ENCODE data around the gene NR0B2.

DNA sequence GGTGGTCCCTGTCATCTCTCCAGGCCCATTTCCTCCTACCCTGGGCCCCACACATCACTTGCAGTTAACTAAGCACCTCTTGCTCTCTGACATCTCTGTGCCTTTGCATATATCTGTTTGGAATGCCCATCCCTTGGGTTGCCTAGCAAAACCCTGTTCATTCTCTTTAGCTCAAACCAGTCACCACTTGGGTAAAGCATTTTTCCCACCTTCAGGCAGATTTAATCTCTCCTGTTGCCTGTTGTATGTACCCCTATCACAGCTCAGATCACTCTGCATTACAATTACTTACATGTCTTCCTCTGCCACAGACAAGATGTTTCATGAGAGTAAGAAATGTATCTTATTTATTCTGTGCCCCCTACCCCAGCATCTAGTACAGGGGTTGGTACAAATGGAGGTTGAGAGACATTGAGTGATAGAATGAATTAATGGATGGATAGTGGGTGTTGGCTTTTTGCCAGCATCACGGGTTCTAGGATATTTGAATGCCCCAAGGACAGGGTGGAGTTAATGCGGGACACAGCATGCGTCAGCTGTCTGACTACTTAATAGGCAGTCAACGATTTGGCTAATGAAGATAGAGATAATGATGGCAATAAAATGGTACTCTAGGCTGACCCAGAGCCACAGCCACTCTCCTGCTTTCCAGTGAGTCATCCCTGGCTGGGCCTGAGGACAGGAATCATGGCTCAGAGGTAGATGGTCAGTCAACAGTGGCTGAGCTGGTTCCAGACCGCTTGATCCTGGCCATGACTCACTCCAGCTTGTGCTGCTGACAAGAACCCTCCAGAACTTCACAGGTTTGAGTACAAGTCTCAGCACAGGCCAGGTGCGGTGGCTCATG is 6.5 kb downstream of the NR0B2 start:
- TF ChIP-seq, protein P1, sequence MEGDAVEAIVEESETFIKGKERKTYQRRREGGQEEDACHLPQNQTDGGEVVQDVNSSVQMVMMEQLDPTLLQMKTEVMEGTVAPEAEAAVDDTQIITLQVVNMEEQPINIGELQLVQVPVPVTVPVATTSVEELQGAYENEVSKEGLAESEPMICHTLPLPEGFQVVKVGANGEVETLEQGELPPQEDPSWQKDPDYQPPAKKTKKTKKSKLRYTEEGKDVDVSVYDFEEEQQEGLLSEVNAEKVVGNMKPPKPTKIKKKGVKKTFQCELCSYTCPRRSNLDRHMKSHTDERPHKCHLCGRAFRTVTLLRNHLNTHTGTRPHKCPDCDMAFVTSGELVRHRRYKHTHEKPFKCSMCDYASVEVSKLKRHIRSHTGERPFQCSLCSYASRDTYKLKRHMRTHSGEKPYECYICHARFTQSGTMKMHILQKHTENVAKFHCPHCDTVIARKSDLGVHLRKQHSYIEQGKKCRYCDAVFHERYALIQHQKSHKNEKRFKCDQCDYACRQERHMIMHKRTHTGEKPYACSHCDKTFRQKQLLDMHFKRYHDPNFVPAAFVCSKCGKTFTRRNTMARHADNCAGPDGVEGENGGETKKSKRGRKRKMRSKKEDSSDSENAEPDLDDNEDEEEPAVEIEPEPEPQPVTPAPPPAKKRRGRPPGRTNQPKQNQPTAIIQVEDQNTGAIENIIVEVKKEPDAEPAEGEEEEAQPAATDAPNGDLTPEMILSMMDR (IDR thresholded peaks at IDR 0.05) = no peak
- no peak for TF ChIP-seq POLR2A (IDR thresholded peaks at IDR 0.05)
